Measurements from ENCODE around the gene HCAR3. TPM values are rescaled to one million over a fixed set of nuclear protein-coding genes. Genes with fewer than 3 reads are reported as not detected.

The HCAR3 gene
- total and polyA plus RNA-seq, 2 experiments from 2014 or later = not detected

GRCh38 chr12:122729583-122730214 is 13.1 kb upstream of the HCAR3 start:
- ATAC-seq = no peak
- H2AFZ ChIP-seq = peak overlapping the region; percentile 94
- H4K20me1 ChIP-seq (replicated peaks; ENCODE audit: insufficient read depth) = no peaks in the 10 kb centered on the region
- Mint-ChIP-seq H3K4me3 (no peak overlapping the region), H3K27ac (no peak overlapping the region), H3K9me3 (no peaks in the 10 kb centered on the region; the same call in 2 of the 3 replicates), H3K27me3 (ENCODE audit: insufficient read depth, low read depth, poor library complexity) (peaks cover 2% of the 10 kb centered on the region), H3K36me3 (ENCODE audit: low read depth) (no peaks in the 10 kb centered on the region), H3K4me1 (peaks cover 14% of the 10 kb centered on the region)
- no peaks in the 10 kb centered on the region for H3F3A ChIP-seq (replicated peaks; ENCODE audit: low read depth)
- no peak overlapping the region for H3K4me3 ChIP-seq
- no peak for DNase-seq (ENCODE audit: low spot score)
- no peaks in the 10 kb centered on the region for H3K4me1 ChIP-seq (ENCODE audit: insufficient read depth)
- TF ChIP-seq, protein P1, sequence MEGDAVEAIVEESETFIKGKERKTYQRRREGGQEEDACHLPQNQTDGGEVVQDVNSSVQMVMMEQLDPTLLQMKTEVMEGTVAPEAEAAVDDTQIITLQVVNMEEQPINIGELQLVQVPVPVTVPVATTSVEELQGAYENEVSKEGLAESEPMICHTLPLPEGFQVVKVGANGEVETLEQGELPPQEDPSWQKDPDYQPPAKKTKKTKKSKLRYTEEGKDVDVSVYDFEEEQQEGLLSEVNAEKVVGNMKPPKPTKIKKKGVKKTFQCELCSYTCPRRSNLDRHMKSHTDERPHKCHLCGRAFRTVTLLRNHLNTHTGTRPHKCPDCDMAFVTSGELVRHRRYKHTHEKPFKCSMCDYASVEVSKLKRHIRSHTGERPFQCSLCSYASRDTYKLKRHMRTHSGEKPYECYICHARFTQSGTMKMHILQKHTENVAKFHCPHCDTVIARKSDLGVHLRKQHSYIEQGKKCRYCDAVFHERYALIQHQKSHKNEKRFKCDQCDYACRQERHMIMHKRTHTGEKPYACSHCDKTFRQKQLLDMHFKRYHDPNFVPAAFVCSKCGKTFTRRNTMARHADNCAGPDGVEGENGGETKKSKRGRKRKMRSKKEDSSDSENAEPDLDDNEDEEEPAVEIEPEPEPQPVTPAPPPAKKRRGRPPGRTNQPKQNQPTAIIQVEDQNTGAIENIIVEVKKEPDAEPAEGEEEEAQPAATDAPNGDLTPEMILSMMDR (conservative IDR thresholded peaks at IDR 0.05; ENCODE audit: low read depth in 2 of 2) = no peak
- no peak for TF ChIP-seq ZNF462 (CRISPR knock-in tag; IDR thresholded peaks at IDR 0.05)
- TF ChIP-seq NANOG (IDR thresholded peaks at IDR 0.05; ENCODE audit: borderline replicate concordance) = no peak
- no peaks in the 10 kb centered on the region for H3K79me2 ChIP-seq (replicated peaks; ENCODE audit: insufficient read depth)
- no peaks in the 10 kb centered on the region for H3K9me2 ChIP-seq (ENCODE audit: insufficient read depth)
- no peak overlapping the region for H3K27ac ChIP-seq (ENCODE audit: low read depth)
- H3K27me3 ChIP-seq (ENCODE audit: insufficient read depth) = no peaks in the 10 kb centered on the region
- no peak overlapping the region for H3K4me2 ChIP-seq
- no peaks in the 10 kb centered on the region for H3K36me3 ChIP-seq (ENCODE audit: insufficient read depth)
